ENCODE data around the gene CYP4F2.

The CYP4F2 gene, protein sequence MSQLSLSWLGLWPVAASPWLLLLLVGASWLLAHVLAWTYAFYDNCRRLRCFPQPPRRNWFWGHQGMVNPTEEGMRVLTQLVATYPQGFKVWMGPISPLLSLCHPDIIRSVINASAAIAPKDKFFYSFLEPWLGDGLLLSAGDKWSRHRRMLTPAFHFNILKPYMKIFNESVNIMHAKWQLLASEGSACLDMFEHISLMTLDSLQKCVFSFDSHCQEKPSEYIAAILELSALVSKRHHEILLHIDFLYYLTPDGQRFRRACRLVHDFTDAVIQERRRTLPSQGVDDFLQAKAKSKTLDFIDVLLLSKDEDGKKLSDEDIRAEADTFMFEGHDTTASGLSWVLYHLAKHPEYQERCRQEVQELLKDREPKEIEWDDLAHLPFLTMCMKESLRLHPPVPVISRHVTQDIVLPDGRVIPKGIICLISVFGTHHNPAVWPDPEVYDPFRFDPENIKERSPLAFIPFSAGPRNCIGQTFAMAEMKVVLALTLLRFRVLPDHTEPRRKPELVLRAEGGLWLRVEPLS

DNA sequence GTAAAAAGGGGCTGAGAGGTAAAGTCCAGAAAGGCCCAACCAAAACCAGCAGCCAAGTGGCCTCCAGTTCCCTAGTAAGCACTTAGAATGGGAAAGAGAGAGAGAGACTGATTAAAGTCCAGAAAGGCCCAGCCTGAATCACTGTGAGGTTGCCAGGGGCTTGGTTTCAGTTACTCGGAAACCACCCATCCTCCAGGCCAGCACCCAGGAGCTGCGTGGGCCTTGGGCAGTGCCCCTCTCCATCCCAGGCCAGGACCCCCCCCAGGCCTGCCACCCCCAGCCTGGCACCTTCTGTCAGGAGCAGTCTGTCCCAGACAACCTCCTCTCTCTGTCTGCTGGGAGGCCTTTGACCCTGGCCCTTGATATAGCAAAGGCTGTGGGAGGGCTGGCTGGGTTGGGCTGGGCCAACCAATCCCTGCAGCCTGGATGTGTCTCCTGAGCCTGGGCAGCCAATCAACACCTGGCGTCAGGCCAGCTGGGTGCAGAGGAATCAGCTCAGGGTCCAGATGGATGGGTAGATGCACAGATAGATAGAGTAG is at the start of gene CYP4F2:
TSS of gene CYP4F2 (minus strand) at position 337 of the 539 bp plus-strand sequence. CDS start 463 bp downstream, outside the sequence.
- Histone ChIP-seq H2AFZ (ENCODE audit: low read depth, low read length) (no peak within 1 kb of the TSS), H3K9me3 (ENCODE audit: insufficient read depth, low read length, severe bottlenecking) (no peaks in the 10 kb centered on the region), H4K20me1 (ENCODE audit: insufficient read depth, low read length) (no peaks in the 10 kb centered on the region), H3K27ac (ENCODE audit: low read length) (no peak within 1 kb of the TSS), H3K4me2 (ENCODE audit: insufficient read depth, low read length) (no peak within 1 kb of the TSS), H3K4me3 (ENCODE audit: low read depth in 1 of 2, low read length in 2 of 2) (no peak within 1 kb of the TSS), H3K9ac (ENCODE audit: low read depth, low read length) (no peak within 1 kb of the TSS), H3K79me2 (ENCODE audit: insufficient read depth, low read length) (no peaks in the 10 kb centered on the region), H3K4me1 (ENCODE audit: insufficient read depth, low read length) (no peaks in the 10 kb centered on the region), H3K27me3 (ENCODE audit: insufficient read depth, low read length, poor library complexity) (peaks cover 3% of the 10 kb centered on the region), H3K36me3 (ENCODE audit: insufficient read depth, low read length) (no peaks in the 10 kb centered on the region)
- DNase-seq (no peak), ATAC-seq (ENCODE audit: insufficient read depth, low read depth) (no peak)
- TF ChIP-seq, protein P1, sequence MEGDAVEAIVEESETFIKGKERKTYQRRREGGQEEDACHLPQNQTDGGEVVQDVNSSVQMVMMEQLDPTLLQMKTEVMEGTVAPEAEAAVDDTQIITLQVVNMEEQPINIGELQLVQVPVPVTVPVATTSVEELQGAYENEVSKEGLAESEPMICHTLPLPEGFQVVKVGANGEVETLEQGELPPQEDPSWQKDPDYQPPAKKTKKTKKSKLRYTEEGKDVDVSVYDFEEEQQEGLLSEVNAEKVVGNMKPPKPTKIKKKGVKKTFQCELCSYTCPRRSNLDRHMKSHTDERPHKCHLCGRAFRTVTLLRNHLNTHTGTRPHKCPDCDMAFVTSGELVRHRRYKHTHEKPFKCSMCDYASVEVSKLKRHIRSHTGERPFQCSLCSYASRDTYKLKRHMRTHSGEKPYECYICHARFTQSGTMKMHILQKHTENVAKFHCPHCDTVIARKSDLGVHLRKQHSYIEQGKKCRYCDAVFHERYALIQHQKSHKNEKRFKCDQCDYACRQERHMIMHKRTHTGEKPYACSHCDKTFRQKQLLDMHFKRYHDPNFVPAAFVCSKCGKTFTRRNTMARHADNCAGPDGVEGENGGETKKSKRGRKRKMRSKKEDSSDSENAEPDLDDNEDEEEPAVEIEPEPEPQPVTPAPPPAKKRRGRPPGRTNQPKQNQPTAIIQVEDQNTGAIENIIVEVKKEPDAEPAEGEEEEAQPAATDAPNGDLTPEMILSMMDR (IDR thresholded peaks at IDR 0.05; ENCODE audit: borderline replicate concordance, extremely low read depth, low read length, poor library complexity, severe bottlenecking): no peak
- TF ChIP-seq EZH2 (IDR thresholded peaks at IDR 0.05; ENCODE audit: borderline replicate concordance, low read depth, low read length, severe bottlenecking): no peak

DNA sequence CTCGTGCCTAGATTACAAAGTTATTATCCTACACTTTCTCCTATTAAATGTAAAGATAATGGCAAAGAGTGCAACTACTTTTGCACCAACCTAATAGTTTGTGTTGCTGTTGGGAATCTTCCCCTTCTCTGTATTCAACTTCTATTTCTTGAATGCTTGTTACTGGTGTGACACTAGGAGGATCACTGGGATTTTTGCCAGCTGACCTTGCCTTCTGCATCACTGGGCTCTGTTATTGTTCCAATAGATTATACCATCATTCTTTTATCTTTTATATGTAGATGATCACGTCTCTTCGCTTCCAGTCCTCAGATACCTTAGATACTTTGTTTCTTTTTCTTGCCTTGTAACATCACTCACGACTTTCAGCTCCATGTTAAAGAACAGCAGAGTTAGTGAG is 47.4 kb upstream of the CYP4F2 start:
- H3K36me3 ChIP-seq (ENCODE audit: insufficient read depth, low read length): no peaks in the 10 kb centered on the region
- no peak for TF ChIP-seq EZH2 (IDR thresholded peaks at IDR 0.05; ENCODE audit: borderline replicate concordance, low read depth, low read length, severe bottlenecking)
- TF ChIP-seq, protein P1 (IDR thresholded peaks at IDR 0.05; ENCODE audit: borderline replicate concordance, extremely low read depth, low read length, poor library complexity, severe bottlenecking): no peak
- no peak overlapping the region for H3K9ac ChIP-seq (ENCODE audit: low read depth, low read length)
- no peaks in the 10 kb centered on the region for H3K79me2 ChIP-seq (ENCODE audit: insufficient read depth, low read length)
- DNase-seq (no peak), ATAC-seq (ENCODE audit: insufficient read depth, low read depth) (no peak)
- no peak overlapping the region for H3K27ac ChIP-seq (ENCODE audit: low read length)
- no peak overlapping the region for H2AFZ ChIP-seq (ENCODE audit: low read depth, low read length)
- H3K9me3 ChIP-seq (ENCODE audit: insufficient read depth, low read length, severe bottlenecking): peaks cover 16% of the 10 kb centered on the region
- no peak overlapping the region for H3K4me2 ChIP-seq (ENCODE audit: insufficient read depth, low read length)
- no peaks in the 10 kb centered on the region for H3K4me1 ChIP-seq (ENCODE audit: insufficient read depth, low read length)
- H4K20me1 ChIP-seq (ENCODE audit: insufficient read depth, low read length): no peaks in the 10 kb centered on the region
- no peak overlapping the region for H3K4me3 ChIP-seq (ENCODE audit: low read depth in 1 of 2, low read length in 2 of 2)
- no peaks in the 10 kb centered on the region for H3K27me3 ChIP-seq (ENCODE audit: insufficient read depth, low read length, poor library complexity)

DNA sequence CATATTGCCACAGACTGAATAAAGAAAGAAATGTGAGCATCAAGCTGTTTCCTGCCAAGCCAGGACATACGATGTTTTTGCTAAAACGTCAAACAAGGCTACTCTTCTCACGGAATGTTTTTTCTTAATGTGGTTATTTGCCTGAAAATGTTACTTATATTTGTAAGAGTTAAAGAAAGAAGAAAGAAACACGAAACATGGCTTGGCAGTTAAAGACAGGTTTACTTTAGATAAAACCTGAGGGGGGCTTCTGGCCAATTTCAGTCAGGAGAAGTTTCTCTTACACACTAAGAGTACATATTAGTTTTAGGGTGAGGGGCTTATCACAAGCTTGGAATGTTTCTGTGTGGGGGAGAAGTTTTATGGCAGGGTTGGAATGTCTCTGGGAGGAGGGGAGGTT is 46.5 kb upstream of the CYP4F2 start:
- H3K4me2 ChIP-seq (ENCODE audit: insufficient read depth, low read length): no peak overlapping the region
- TF ChIP-seq, protein P1 (IDR thresholded peaks at IDR 0.05; ENCODE audit: borderline replicate concordance, extremely low read depth, low read length, poor library complexity, severe bottlenecking): no peak
- no peak for TF ChIP-seq EZH2 (IDR thresholded peaks at IDR 0.05; ENCODE audit: borderline replicate concordance, low read depth, low read length, severe bottlenecking)
- DNase-seq (no peak), ATAC-seq (ENCODE audit: insufficient read depth, low read depth) (no peak)
- no peak overlapping the region for H2AFZ ChIP-seq (ENCODE audit: low read depth, low read length)
- no peaks in the 10 kb centered on the region for H3K27me3 ChIP-seq (ENCODE audit: insufficient read depth, low read length, poor library complexity)
- H3K4me1 ChIP-seq (ENCODE audit: insufficient read depth, low read length): no peaks in the 10 kb centered on the region
- H3K9ac ChIP-seq (ENCODE audit: low read depth, low read length): no peak overlapping the region
- no peaks in the 10 kb centered on the region for H3K79me2 ChIP-seq (ENCODE audit: insufficient read depth, low read length)
- H3K4me3 ChIP-seq (ENCODE audit: low read depth in 1 of 2, low read length in 2 of 2): no peak overlapping the region
- no peaks in the 10 kb centered on the region for H4K20me1 ChIP-seq (ENCODE audit: insufficient read depth, low read length)
- peaks cover 13% of the 10 kb centered on the region for H3K9me3 ChIP-seq (ENCODE audit: insufficient read depth, low read length, severe bottlenecking)
- H3K36me3 ChIP-seq (ENCODE audit: insufficient read depth, low read length): no peaks in the 10 kb centered on the region
- H3K27ac ChIP-seq (ENCODE audit: low read length): no peak overlapping the region

Data from DND-41 (cell line).